ENCODE results near the gene EOLA2.
A peak's percentile ranks its signal among the peaks of the same experiment; 100 is the strongest.

GRCh38 chrX:149962859-149963757 is 24.8 kb upstream of the EOLA2 start:
- TF ChIP-seq POLR2A (IDR thresholded peaks at IDR 0.05; ENCODE audit: control extremely low read depth in 1 of 2, low read depth in 2 of 2, low read length in 2 of 2), result no peak
- TF ChIP-seq GABPA (IDR thresholded peaks at IDR 0.05; ENCODE audit: borderline replicate concordance, insufficient read depth, low read length), result no peak
- no peak for TF ChIP-seq SIX5 (IDR thresholded peaks at IDR 0.05; ENCODE audit: low read depth, low read length)
- no peak for TF ChIP-seq NRF1 (IDR thresholded peaks at IDR 0.05; ENCODE audit: low read depth, low read length)
- no peak for TF ChIP-seq EP300 (IDR thresholded peaks at IDR 0.05; ENCODE audit: borderline replicate concordance in 1 of 2, low read depth in 2 of 2, low read length in 2 of 2)
- peak; percentile 57 to 72 (median 64) for TF ChIP-seq CTCF (IDR thresholded peaks at IDR 0.05; ENCODE audit: control extremely low read depth in 1 of 3, insufficient read depth in 1 of 3, low read depth in 1 of 3, low read length in 3 of 3)
- no peak for TF ChIP-seq KDM4A (IDR thresholded peaks at IDR 0.05; ENCODE audit: low read depth, low read length, severe bottlenecking)
